GM21390 (cell line): Measurements from ENCODE around the gene MAPK8IP2.

ENCODE experiments used
- ATAC-seq: cut with Tn5 transposase; IDR thresholded peaks from one replicate; pipeline ENCODE4 v1.9.1; 2021; ENCODE audit not compliant: unreplicated experiment

The MAPK8IP2 gene

GRCh38 chr22:50575426-50575941 lies 25.1 kb upstream of the MAPK8IP2 start:
- no peak for ATAC-seq

- ATAC-seq: no peak
Measured at GRCh38 chr22:50576070-50576469, 24.5 kb upstream of the MAPK8IP2 start.

GRCh38 chr22:50576806-50577696 lies 23.5 kb upstream of the MAPK8IP2 start:
- ATAC-seq: no peak

- ATAC-seq: no peak
Measured at GRCh38 chr22:50577697-50577986, 23.0 kb upstream of the MAPK8IP2 start.

GRCh38 chr22:50577987-50578775 lies 22.4 kb upstream of the MAPK8IP2 start, which contains the start of gene CPT1B:
CPT1B (minus strand) TSS chr22:50578427; CDS start chr22:50577915, 512 bp downstream.
- no peak for ATAC-seq

- no peak for ATAC-seq
Measured at GRCh38 chr22:50578776-50579310, 21.8 kb upstream of the MAPK8IP2 start.

- no peak for ATAC-seq
Measured at GRCh38 chr22:50579752-50580151, 20.8 kb upstream of the MAPK8IP2 start.

GRCh38 chr22:50581031-50581949 lies 19.3 kb upstream of the MAPK8IP2 start:
- ATAC-seq: no peak

- ATAC-seq: peak; percentile 8
Measured at GRCh38 chr22:50581950-50582492, 18.6 kb upstream of the MAPK8IP2 start.

GRCh38 chr22:50582493-50583293 lies 17.9 kb upstream of the MAPK8IP2 start, which contains the start of gene CHKB:
CHKB (minus strand) TSS chr22:50582849; CDS start chr22:50582781, 68 bp downstream.
- ATAC-seq: peak; percentile 84

GRCh38 chr22:50583294-50583861 lies 17.2 kb upstream of the MAPK8IP2 start:
- peak; percentile 20 for ATAC-seq

- no peak for ATAC-seq
Measured at GRCh38 chr22:50584106-50585096, 16.2 kb upstream of the MAPK8IP2 start.

GRCh38 chr22:50585238-50585637 lies 15.4 kb upstream of the MAPK8IP2 start:
- ATAC-seq: no peak

GRCh38 chr22:50585781-50586180 lies 14.8 kb upstream of the MAPK8IP2 start:
- ATAC-seq: no peak

GRCh38 chr22:50586416-50586815 lies 14.2 kb upstream of the MAPK8IP2 start:
- no peak for ATAC-seq

- ATAC-seq: no peak
Measured at GRCh38 chr22:50587407-50587806, 13.2 kb upstream of the MAPK8IP2 start.

GRCh38 chr22:50595189-50595588 lies 5.4 kb upstream of the MAPK8IP2 start:
- no peak for ATAC-seq

- ATAC-seq: no peak
Measured at GRCh38 chr22:50597097-50597496, 3.5 kb upstream of the MAPK8IP2 start.
